IPS-NIHi7 (cell line): ENCODE data around the gene C5orf46.
"Not testable (repeated sequence)": the region's sequence is repeated elsewhere in the genome, so short reads cannot be mapped to it uniquely, and the experiment has no call there.

Source experiments
- DNase-seq: peaks from one replicate; pipeline ENCODE4 v3.0.0; 2012; ENCODE audit warnings: mixed read lengths; ENCODE audit errors: extremely low spot score

C5orf46 gene

GRCh38 chr5:147893820-147894219, 12.5 kb downstream of the C5orf46 start:
- no peak for DNase-seq

GRCh38 chr5:147892696-147893296, 13.5 kb downstream of the C5orf46 start:
- peak; percentile 48 for DNase-seq

GRCh38 chr5:147887930-147888329, 18.4 kb downstream of the C5orf46 start:
- DNase-seq, result no peak

GRCh38 chr5:147887026-147887627, 19.2 kb downstream of the C5orf46 start:
- DNase-seq, result peak; percentile 20

GRCh38 chr5:147882586-147883313, 23.6 kb downstream of the C5orf46 start:
- DNase-seq, result peak; percentile 14

GRCh38 chr5:147880487-147880886, 25.9 kb downstream of the C5orf46 start:
- DNase-seq, result no peak

- DNase-seq, result no peak
These were observed 26.6 kb downstream of the C5orf46 start for GRCh38 chr5:147879784-147880183.

GRCh38 chr5:147878066-147878759, 28.1 kb downstream of the C5orf46 start, which contains the start of gene SCGB3A2:
Gene SCGB3A2, plus strand, starts transcription at chr5:147878711. Its CDS starts 93 bp downstream, at chr5:147878804.
- no peak for DNase-seq

- DNase-seq, result no peak
These were observed 29.7 kb downstream of the C5orf46 start for GRCh38 chr5:147876626-147877025.

GRCh38 chr5:147876141-147876540, 30.2 kb downstream of the C5orf46 start:
- DNase-seq, result no peak

GRCh38 chr5:147874910-147875367, 31.4 kb downstream of the C5orf46 start:
- DNase-seq, result peak; percentile 38

- DNase-seq, result peak; percentile 50
These were observed 32.0 kb downstream of the C5orf46 start for GRCh38 chr5:147874118-147874875.

GRCh38 chr5:147872744-147873435, 33.4 kb downstream of the C5orf46 start:
- not testable (repeated sequence) for DNase-seq

GRCh38 chr5:147871980-147872549, 34.3 kb downstream of the C5orf46 start:
- not testable (repeated sequence) for DNase-seq

- DNase-seq, result not testable (repeated sequence)
These were observed 36.4 kb downstream of the C5orf46 start for GRCh38 chr5:147869892-147870291.

GRCh38 chr5:147869112-147869511, 37.2 kb downstream of the C5orf46 start:
- DNase-seq, result peak; percentile 47

GRCh38 chr5:147863454-147864158, 42.7 kb downstream of the C5orf46 start:
- no peak for DNase-seq

GRCh38 chr5:147860641-147861025, 45.7 kb downstream of the C5orf46 start:
- no peak for DNase-seq

GRCh38 chr5:147859962-147860640, 46.2 kb downstream of the C5orf46 start:
- DNase-seq, result no peak
